Activated T-cell treated with anti-CD3 and anti-CD28 coated beads, Interleukin-2, amount 50 U/mL, for 4 hours (primary cell): Measurements from ENCODE around the gene SSB. TPM values are rescaled to one million over a fixed set of nuclear protein-coding genes. Genes with fewer than 3 reads are reported as not detected.
"Not testable (repeated sequence)": the region's sequence is repeated elsewhere in the genome, so short reads cannot be mapped to it uniquely, and the experiment has no call there.

Experiments
- ATAC-seq, 2 donors: fragments of 200-7000 bp; cut with Tn5 transposase; one replicate each; pipeline ENCODE4 v1.10.0; 2021
- DNase-seq: peaks from one replicate; pipeline ENCODE4 v3.0.0-alpha.2; 2020
- H3K27me3 Mint-ChIP-seq: one replicate; pipeline ENCODE4 v1.8.0; 2021; ENCODE audit warnings: low read depth, mixed read lengths
- H3K36me3 Mint-ChIP-seq: one replicate; pipeline ENCODE4 v1.8.0; 2022; ENCODE audit warnings: mixed read lengths; ENCODE audit not compliant: insufficient read depth
- H3K4me1 Mint-ChIP-seq: one replicate; pipeline ENCODE4 v1.8.0; 2021; ENCODE audit warnings: low read depth, mixed read lengths
- H3K4me3 Mint-ChIP-seq: one replicate; pipeline ENCODE4 v1.8.0; 2021; ENCODE audit warnings: mild to moderate bottlenecking, moderate library complexity, mixed read lengths
- H3K9me3 Mint-ChIP-seq: one replicate; pipeline ENCODE4 v1.8.0; 2021; ENCODE audit warnings: mixed read lengths
- total RNA-seq, 3 donors: library from RNA; stranded (reverse); gene quantifications; one replicate each; pipeline ENCODE4 v1.2.1, GENCODE V29; 2021

The SSB gene
- 100 to 1,000 TPM; 123 to 140 (median 134) TPM for total RNA-seq

DNA sequence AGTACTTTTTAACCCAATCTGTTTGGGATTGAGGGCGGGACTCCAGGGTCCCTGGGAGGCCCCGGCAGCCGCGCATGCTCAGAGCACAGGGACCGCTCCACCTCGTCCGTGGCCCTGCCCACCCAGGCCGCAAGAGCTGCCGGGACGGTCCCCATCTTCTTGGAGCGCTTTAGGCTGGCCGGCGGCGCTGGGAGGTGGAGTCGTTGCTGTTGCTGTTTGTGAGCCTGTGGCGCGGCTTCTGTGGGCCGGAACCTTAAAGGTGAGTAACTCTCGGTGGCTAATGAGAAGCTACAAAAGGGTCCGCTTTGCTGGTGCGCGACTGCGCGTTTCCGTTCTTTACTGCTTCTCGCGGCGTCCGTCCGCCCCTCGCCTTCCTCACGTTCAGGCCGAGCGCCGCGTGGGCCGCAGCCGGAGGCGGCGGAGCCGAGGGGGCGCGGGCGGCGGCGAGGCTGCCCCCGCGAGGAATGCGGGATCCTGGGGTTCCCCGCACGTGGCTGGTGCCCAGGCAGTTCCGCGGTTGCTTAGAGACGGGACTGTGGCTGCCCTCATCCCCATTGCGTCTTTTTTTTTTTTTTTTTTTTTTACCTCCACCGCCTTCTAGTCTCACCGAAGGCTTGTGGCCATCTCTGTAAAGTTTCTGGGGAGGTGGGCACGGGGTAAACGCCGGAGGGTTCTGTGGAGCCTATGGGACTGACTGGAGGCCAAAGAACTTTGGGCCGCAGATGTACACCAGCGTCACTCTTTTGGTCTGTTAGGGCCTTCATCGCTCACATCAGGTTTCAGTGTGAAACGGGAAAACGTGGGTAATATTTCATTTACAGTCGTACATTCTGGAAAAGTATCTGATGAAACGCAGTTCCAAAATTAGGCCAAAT is at the start of gene SSB:
SSB (plus strand) TSS at position 154 of the 875 bp plus-strand sequence. CDS start 2,090 bp downstream, outside the sequence.
- Mint-ChIP-seq H3K36me3 (peaks cover 3% of the 10 kb centered on the region), H3K27me3 (no peaks in the 10 kb centered on the region), H3K4me1 (peaks cover 25% of the 10 kb centered on the region), H3K4me3 (peak within 1 kb of the TSS; percentile 92), H3K9me3 (no peaks in the 10 kb centered on the region)
- ATAC-seq (peak; percentile 99), DNase-seq (peak; percentile 91)

DNA sequence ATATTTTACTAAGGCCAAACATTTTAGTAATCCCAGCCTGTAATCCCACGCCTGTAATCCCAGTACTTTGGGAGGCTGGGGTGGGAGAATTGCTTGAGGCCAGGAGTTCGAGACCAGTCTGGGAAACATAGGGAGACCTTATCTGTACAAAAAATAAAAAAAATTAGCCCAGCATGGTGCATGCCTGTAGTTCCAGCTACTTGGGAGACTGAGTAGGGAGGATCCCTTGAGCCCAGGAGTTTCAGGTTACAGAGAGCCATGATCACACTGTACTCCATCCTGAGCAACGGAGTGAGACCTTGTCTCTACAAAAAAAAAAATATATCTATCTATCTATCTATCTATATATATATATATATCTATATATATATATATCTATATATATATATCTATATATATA is 45.9 kb upstream of the SSB start:
- DNase-seq (no peak), ATAC-seq (no peak)
- Mint-ChIP-seq H3K9me3 (no peaks in the 10 kb centered on the region), H3K36me3 (peaks cover 2% of the 10 kb centered on the region), H3K4me3 (no peak overlapping the region), H3K27me3 (no peaks in the 10 kb centered on the region), H3K4me1 (no peaks in the 10 kb centered on the region)

DNA sequence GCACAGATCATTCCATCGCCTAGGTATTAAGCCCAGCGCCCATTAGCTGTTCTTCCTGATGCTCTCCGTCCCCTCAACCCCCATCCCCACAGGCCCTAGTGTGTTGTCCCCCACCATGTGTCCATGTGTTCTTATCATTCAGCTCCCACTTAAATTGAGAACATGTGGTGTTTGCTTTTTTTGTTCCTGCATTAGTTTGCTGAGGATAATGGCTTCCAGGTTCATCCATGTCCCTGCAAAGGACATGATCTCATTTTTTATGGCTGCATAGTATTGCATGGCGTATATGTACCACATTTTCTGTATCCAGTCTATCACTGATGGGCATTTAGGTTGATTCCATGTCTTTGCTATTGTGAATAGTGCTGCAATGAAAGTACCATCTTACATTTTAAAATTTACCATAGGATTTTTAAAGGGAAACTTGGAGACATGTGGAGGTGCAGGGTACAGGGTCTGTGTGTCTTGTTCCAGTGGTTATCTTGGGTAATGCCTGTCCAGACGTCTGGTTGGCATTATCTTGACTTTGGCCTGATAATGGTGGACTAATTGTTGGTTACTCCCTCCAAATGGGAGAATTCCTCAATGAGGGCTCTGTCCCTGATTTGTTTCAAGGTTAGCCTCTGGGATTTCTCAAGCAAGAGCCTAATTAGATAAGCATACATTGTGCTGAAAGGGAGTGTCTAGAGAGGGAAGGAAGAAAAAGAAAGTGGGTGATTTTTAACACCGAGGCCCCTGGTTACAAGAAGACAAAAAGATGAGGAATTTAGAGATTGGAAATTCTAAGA is 43.4 kb upstream of the SSB start:
- Mint-ChIP-seq H3K36me3 (no peaks in the 10 kb centered on the region), H3K9me3 (no peaks in the 10 kb centered on the region), H3K4me3 (no peak overlapping the region), H3K4me1 (no peaks in the 10 kb centered on the region), H3K27me3 (no peaks in the 10 kb centered on the region)
- DNase-seq (no peak), ATAC-seq (no peak)

DNA sequence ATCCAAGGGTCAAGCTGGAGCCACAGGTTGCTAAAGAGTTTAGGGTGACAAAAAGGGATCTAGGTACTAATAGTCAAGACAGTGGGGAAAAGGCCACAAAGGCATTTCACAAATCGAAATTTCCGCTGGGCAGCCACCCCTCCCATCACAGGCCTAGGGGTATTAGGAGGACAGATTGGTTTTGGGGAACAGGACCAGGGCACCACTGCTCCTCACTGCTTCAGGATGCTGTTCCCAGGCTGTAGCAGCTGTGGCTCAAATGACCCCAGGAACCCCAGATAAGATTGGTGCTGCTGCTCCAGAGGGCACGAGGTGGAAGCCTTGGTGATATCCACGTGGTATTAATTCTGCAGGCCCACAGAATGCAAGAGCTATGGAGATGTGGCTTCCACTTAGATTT is 42.3 kb upstream of the SSB start:
- H3K27me3 Mint-ChIP-seq: no peaks in the 10 kb centered on the region
- no peaks in the 10 kb centered on the region for H3K36me3 Mint-ChIP-seq
- H3K4me3 Mint-ChIP-seq: no peak overlapping the region
- no peaks in the 10 kb centered on the region for H3K4me1 Mint-ChIP-seq
- DNase-seq (no peak), ATAC-seq (no peak)
- no peaks in the 10 kb centered on the region for H3K9me3 Mint-ChIP-seq

DNA sequence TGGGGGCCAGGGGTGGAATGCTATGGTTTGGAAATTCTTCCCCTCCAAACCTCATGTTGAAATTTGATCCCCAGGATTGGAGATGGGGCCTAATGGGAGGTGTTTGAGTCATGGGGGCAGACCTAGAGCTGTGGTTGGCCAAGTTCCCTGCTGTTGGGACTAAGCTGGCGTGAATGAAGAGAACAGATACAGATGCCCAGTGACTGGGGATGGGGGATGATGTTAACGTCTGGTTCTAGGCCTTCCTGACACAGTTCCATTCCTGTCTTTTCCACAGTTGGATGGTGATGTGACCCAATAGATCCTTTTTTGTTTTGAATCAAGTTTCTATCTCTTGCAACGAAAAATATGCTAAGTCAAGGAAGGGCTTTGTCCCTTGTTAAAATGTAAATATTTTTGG is 41.3 kb upstream of the SSB start:
- DNase-seq (no peak), ATAC-seq (no peak)
- Mint-ChIP-seq H3K27me3 (no peaks in the 10 kb centered on the region), H3K4me1 (no peaks in the 10 kb centered on the region), H3K9me3 (no peaks in the 10 kb centered on the region), H3K4me3 (no peak overlapping the region), H3K36me3 (no peaks in the 10 kb centered on the region)

DNA sequence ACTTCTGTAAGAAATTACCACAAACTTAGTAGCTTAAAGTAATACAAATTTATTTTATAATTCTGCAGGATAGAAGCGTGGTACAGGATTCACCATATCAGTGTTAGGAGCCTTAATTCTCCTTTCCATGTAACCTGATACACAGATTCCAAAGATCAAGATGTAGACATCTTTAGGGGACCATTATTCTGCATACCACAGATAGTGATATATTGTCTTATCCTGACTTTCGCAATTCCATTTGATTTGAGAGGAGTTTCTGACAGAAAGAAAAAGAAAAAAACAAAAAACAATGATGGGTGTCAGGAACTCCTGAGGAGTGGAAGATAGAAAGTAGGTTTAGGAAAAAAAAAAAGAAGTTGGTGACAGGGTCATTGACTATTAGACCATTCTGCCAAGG is 40.9 kb upstream of the SSB start:
- no peaks in the 10 kb centered on the region for H3K36me3 Mint-ChIP-seq
- DNase-seq (no peak), ATAC-seq (no peak)
- no peaks in the 10 kb centered on the region for H3K9me3 Mint-ChIP-seq
- no peaks in the 10 kb centered on the region for H3K27me3 Mint-ChIP-seq
- H3K4me1 Mint-ChIP-seq: no peaks in the 10 kb centered on the region
- H3K4me3 Mint-ChIP-seq: no peak overlapping the region

DNA sequence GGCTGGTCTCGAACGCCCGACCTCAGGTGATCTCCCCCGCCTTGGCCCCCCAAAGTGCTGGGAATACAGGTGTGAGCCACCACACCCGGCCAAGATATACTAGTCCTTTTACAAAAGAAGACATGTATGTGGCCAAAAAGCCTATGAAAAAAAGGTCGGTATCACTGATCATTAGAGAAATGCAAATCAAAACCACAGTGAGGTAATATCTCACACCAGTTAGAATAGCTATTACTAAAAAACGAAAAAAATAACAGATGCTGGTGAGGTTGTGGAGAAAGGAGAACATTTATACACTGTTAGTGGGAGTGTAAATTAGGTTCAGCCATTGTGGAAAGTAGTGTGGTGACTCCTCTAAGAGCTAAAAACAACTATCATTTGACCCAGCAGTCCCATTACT is 38.7 kb upstream of the SSB start:
- no peak for ATAC-seq
- H3K36me3 Mint-ChIP-seq: no peaks in the 10 kb centered on the region
- no peaks in the 10 kb centered on the region for H3K4me1 Mint-ChIP-seq

DNA sequence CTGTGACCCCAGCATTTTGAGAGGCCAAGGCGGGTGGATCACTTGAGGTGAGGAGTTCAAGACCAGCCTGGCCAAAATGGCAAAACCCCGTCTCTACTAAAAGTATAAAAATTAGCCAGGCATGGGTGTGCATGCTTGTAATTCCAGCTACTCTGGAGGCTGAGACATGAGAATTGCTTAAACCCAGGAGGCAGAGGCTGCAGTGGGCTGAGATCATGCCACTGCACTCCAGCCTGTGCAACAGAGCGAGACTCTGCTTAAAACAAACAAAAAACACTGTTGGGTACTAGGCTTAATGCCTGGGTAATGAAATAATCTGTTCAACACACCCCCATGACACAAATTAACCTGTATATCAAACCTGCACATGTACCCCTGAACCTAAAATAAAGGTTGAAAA is 37.9 kb upstream of the SSB start:
- H3K27me3 Mint-ChIP-seq, H3K9me3 Mint-ChIP-seq, H3K4me3 Mint-ChIP-seq, H3K36me3 Mint-ChIP-seq, H3K4me1 Mint-ChIP-seq, DNase-seq, ATAC-seq: not testable (repeated sequence)

More for the DNA sequence above, 38.7 kb upstream of the SSB start:
- Mint-ChIP-seq H3K27me3 (peaks cover 2% of the 10 kb centered on the region), H3K4me3 (no peak overlapping the region), H3K9me3 (no peaks in the 10 kb centered on the region)
- DNase-seq: no peak

DNA sequence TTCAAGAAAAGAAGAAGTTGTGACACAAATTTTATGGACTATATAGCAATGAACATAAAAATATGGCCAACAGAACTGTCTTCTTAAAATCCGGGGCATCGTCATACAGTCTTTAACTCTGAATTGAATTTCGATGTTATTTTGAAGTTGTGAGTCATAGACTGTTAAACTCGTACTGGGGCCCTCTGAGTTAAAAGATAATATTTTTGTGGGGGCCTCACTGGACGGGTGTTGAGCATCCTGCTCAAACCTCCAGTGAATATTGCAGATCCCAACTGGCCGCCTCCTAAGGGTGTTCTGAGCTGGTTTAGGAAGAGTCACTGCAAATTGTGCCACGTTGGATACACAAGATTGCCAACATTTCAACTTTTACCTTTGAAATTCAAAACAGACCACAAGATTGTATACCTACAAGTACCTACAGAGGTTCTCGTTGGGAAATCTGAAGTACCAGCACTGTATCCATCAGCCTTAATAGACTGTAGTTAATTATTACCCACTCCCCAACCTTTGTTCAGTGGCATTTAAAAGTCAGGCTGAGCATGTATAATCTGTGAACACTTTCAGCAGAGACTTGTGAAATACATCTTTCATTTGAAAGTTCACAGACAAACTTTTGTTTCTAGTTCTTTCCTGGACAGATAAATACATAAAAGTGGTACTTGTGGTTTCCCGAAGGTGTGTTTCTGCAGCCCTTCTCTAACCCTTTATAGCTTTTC is 37.3 kb upstream of the SSB start:
- DNase-seq (no peak), ATAC-seq (no peak)
- H3K4me1 Mint-ChIP-seq: no peaks in the 10 kb centered on the region
- H3K9me3 Mint-ChIP-seq: no peaks in the 10 kb centered on the region
- H3K36me3 Mint-ChIP-seq: no peaks in the 10 kb centered on the region
- H3K4me3 Mint-ChIP-seq: no peak overlapping the region
- H3K27me3 Mint-ChIP-seq: peaks cover 2% of the 10 kb centered on the region

DNA sequence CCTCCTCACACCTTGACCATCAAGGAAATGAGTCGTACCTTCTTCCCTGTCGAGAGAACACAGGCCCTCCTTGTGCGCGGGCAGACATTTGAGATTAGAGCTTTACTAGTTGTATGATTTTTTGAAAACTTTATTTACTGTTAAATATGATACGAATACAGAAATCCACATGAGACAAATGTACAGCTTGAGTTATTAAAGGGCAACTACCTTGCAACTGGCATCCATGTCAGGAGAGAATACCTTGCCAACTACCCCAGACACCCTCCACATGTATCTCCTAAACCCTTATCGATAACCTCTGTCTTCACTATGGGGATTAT is 36.7 kb upstream of the SSB start:
- DNase-seq (no peak), ATAC-seq (no peak)
- no peaks in the 10 kb centered on the region for H3K4me1 Mint-ChIP-seq
- H3K36me3 Mint-ChIP-seq: no peaks in the 10 kb centered on the region
- no peak overlapping the region for H3K4me3 Mint-ChIP-seq
- H3K27me3 Mint-ChIP-seq: peaks cover 2% of the 10 kb centered on the region
- H3K9me3 Mint-ChIP-seq: no peaks in the 10 kb centered on the region

DNA sequence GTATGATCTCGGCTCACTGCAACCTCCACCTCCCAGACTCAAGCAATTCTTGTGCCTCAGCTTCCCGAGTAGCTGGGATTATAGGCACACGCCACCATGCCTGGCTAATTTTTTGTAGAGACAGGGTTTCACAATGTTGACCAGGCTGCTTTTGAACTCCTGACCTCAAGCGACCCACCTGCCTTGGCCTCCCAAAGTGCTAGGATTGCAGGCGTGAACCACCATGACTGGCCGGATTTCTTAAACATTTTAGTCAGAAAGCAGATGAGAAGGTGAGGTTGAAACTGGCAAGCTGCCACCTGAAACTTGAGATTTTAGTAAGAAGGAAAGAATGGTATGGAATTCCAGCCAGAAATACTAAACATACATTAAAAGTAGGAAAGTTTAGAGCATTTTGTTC is 33.1 kb upstream of the SSB start:
- ATAC-seq (no peak), DNase-seq (no peak)
- peaks cover 8% of the 10 kb centered on the region for H3K4me1 Mint-ChIP-seq
- peaks cover 10% of the 10 kb centered on the region for H3K27me3 Mint-ChIP-seq
- H3K36me3 Mint-ChIP-seq: no peaks in the 10 kb centered on the region
- no peaks in the 10 kb centered on the region for H3K9me3 Mint-ChIP-seq
- H3K4me3 Mint-ChIP-seq: no peak overlapping the region

DNA sequence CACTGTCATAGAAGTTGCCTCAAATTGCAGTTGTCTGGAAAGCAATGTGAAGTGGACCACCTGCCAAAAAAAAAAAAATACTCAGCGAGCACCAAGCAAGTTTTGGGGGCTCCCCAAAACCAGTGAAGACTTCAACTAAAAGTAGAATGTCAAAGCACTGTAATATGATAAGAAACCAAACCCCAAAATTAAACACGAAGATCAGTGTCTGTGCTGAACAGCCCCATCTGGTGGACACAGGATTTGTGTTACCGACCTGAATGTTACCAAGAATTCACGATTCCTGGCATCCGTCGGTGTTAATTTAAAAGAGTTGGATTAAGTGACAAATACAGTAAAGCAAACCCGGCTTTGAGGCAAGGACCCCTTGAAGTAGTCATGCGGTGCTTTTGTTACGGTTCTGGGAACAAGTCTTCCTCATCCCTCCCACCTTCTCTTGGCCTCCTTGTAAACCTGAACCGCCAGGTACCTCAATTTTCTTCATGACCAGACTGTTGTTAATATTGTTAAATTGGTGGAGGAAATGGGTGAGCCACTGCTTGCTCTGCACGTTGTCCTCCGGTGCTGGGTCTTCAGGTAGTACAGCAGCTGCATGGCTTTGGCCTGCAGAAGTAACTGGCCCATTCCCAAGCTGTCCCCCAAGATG is 31.3 kb upstream of the SSB start:
- peaks cover 10% of the 10 kb centered on the region for H3K27me3 Mint-ChIP-seq
- H3K4me1 Mint-ChIP-seq: peaks cover 8% of the 10 kb centered on the region
- H3K4me3 Mint-ChIP-seq: peak overlapping the region; percentile 45
- H3K36me3 Mint-ChIP-seq: no peaks in the 10 kb centered on the region
- H3K9me3 Mint-ChIP-seq: no peaks in the 10 kb centered on the region
- peak; percentile 43 to 49 for ATAC-seq
- DNase-seq: peak; percentile 48

DNA sequence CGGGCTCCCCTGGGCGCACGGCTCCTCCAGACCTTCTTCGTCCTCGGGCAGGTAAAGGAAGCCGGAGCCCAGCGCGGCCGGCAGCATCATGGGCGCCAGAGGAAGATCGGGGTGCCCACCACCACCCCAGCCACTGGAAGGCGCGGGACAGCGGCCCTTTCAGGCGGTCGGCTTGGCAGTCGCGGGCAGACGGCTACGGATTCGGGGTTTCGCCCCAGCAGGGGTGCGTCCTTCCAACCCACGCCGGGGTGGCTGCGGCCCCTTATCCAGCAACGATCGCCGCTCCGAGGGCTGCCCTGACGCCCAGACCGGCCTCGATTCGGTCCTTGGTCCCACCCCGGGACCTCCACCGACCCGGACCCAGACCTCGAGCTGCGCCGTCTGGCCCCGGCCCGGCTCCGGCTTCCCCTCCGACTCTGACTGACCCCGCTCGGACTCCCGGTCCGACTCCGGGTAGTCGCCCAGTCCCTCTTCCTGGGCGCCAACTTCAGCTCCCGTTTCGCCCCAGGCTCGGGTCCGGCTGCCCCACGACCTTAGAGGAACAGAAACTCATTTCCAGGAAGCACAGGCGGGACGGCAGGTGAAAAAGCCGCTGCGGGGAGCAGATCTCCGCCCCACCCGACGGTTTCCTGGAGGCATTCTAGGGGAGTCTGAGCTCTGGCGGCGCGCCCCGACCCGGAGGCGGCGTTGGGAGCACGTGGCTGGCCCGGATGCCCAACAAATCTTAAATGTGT is 30.2 kb upstream of the SSB start:
- Mint-ChIP-seq H3K4me3 (peak overlapping the region; percentile 77), H3K9me3 (no peaks in the 10 kb centered on the region), H3K4me1 (peaks cover 8% of the 10 kb centered on the region), H3K36me3 (no peaks in the 10 kb centered on the region), H3K27me3 (peaks cover 8% of the 10 kb centered on the region)
- DNase-seq: peak; percentile 33
- peak; percentile 35 to 62 for ATAC-seq
